IMR-90 (cell line): ENCODE measurements around the gene PAPPA. TPM values are rescaled to one million over a fixed set of nuclear protein-coding genes. Genes with fewer than 3 reads are reported as not detected.

Experiments used
- ATAC-seq: fragments of 200-7000 bp; cut with Tn5 transposase; 2 replicates; pipeline ENCODE4 v1.9.1; 2020; ENCODE audit warnings: low read depth, mild to moderate bottlenecking, moderate library complexity
- BruUV-seq: library from RNA; stranded (reverse); fragments of 400-500 nt; replicated peaks from 2 replicates; lab custom pipeline; 2021; lab: Mats Ljungman, UMichigan
- CTCF ChIA-PET: fragments of 300-600 bp; formaldehyde crosslinking; extraction: SDS; loops from one replicate; lab custom pipeline; 2021; ENCODE audit warnings: antibody characterized with exemption; lab: Yijun Ruan, JAX
- POLR2A ChIA-PET: fragments of 300-600 bp; sonication (Branson Sonifier 250); formaldehyde crosslinking; loops from one replicate; lab custom pipeline; 2022; ENCODE audit warnings: antibody characterized with exemption; ENCODE audit not compliant: unreplicated experiment; lab: Charles Lee
- DNase-seq: peaks from one replicate; pipeline ENCODE4 v3.0.0; 2013
- H2AFZ ChIP-seq: replicated peaks from 2 replicates; pipeline ENCODE3; 2013; ENCODE audit warnings: low read length, mild to moderate bottlenecking; ENCODE audit not compliant: poor library complexity
- H2AK5ac ChIP-seq: 2 replicates; pipeline ENCODE4 v1.6.1; 2013; ENCODE audit warnings: low read depth, low read length, inconsistent platforms
- H2AK9ac ChIP-seq: replicated peaks from 2 replicates; pipeline ENCODE3; 2013; ENCODE audit warnings: mild to moderate bottlenecking, low read depth, low read length, moderate library complexity; ENCODE audit not compliant: poor library complexity
- H2BK120ac ChIP-seq: 2 replicates; pipeline ENCODE4 v1.6.1; 2013; ENCODE audit warnings: low read depth, low read length, inconsistent platforms
- H2BK15ac ChIP-seq: 3 replicates; pipeline ENCODE4 v1.6.1; 2013; ENCODE audit warnings: low read depth, low read length, inconsistent platforms
- H2BK20ac ChIP-seq: 2 replicates; pipeline ENCODE4 v1.6.1; 2013; ENCODE audit warnings: low read depth, mild to moderate bottlenecking, inconsistent platforms, low read length, moderate library complexity
- H2BK5ac ChIP-seq: 2 replicates; pipeline ENCODE4 v1.6.1; 2013; ENCODE audit warnings: mild to moderate bottlenecking, low read depth, low read length, inconsistent platforms; ENCODE audit not compliant: poor library complexity, severe bottlenecking
- H3K14ac ChIP-seq: replicated peaks from 2 replicates; pipeline ENCODE4 v1.6.1; 2013; ENCODE audit warnings: low read depth, low read length, inconsistent platforms
- H3K18ac ChIP-seq: 2 replicates; pipeline ENCODE4 v1.6.1; 2013; ENCODE audit warnings: low read depth, low read length, control low read depth
- H3K23ac ChIP-seq: 2 replicates; pipeline ENCODE4 v1.6.1; 2013; ENCODE audit warnings: low read depth, low read length, inconsistent platforms
- H3K27ac ChIP-seq: 2 replicates; pipeline ENCODE4 v1.5.1; 2013; ENCODE audit warnings: mild to moderate bottlenecking, control low read depth, low read length; ENCODE audit not compliant: insufficient read depth
- H3K27me3 ChIP-seq: 2 replicates; pipeline ENCODE4 v1.6.1; 2013; ENCODE audit warnings: low read length; ENCODE audit not compliant: control insufficient read depth, insufficient read depth
- H3K36me3 ChIP-seq: 2 replicates; pipeline ENCODE4 v1.6.1; 2013; ENCODE audit warnings: low read length, mixed read lengths; ENCODE audit not compliant: control insufficient read depth, insufficient read depth
- H3K4ac ChIP-seq: 2 replicates; pipeline ENCODE4 v1.6.1; 2013; ENCODE audit warnings: low read depth, low read length, inconsistent platforms
- H3K4me1 ChIP-seq: 2 replicates; pipeline ENCODE4 v1.6.1; 2013; ENCODE audit warnings: low read length, mixed read lengths; ENCODE audit not compliant: control insufficient read depth, insufficient read depth
- H3K4me2 ChIP-seq: 2 replicates; pipeline ENCODE4 v1.6.1; 2013; ENCODE audit warnings: low read depth, mild to moderate bottlenecking, control low read depth, low read length, moderate library complexity
- H3K4me3 ChIP-seq: 2 replicates; pipeline ENCODE4 v1.5.1; 2013; ENCODE audit warnings: low read depth, mild to moderate bottlenecking, control low read depth, low read length, moderate library complexity; ENCODE audit not compliant: insufficient read depth
- H3K56ac ChIP-seq: 2 replicates; pipeline ENCODE4 v1.6.1; 2013; ENCODE audit warnings: low read length, inconsistent platforms; ENCODE audit not compliant: insufficient read depth; ENCODE audit errors: extremely low read depth
- H3K79me1 ChIP-seq, 2 experiments: 2 replicates each; pipeline ENCODE4 v1.6.1; 2013; ENCODE audit warnings: low read length in 2 of 2, inconsistent platforms in 1 of 2, low read depth in 1 of 2
- H3K9ac ChIP-seq: 2 replicates; pipeline ENCODE4 v1.6.1; 2013; ENCODE audit warnings: low read depth, low read length, control low read depth
- H3K9me1 ChIP-seq: 2 replicates; pipeline ENCODE4 v1.6.1; 2013; ENCODE audit warnings: low read length, inconsistent platforms; ENCODE audit not compliant: insufficient read depth
- H3K9me3 ChIP-seq: 2 replicates; pipeline ENCODE4 v1.6.1; 2013; ENCODE audit warnings: low read length; ENCODE audit not compliant: control insufficient read depth, insufficient read depth
- H4K20me1 ChIP-seq: 2 replicates; pipeline ENCODE4 v1.6.1; 2013; ENCODE audit warnings: low read length, inconsistent platforms; ENCODE audit not compliant: insufficient read depth
- H4K5ac ChIP-seq: 2 replicates; pipeline ENCODE4 v1.6.1; 2013; ENCODE audit warnings: mild to moderate bottlenecking, low read depth, low read length, control low read depth
- H4K8ac ChIP-seq, 2 experiments: 2 replicates each; pipeline ENCODE4 v1.6.1; 2013; ENCODE audit warnings: low read depth in 2 of 2, low read length in 2 of 2, control low read depth in 1 of 2, inconsistent platforms in 1 of 2
- H4K91ac ChIP-seq: 2 replicates; pipeline ENCODE4 v1.6.1; 2013; ENCODE audit warnings: low read depth, low read length, inconsistent platforms; ENCODE audit not compliant: insufficient read depth
- CEBPB ChIP-seq: IDR thresholded peaks from 2 replicates; pipeline ENCODE4 v1.6.1; 2012; ENCODE audit warnings: low read depth, low read length, improper control_type of control experiment
- CHD1 ChIP-seq: IDR thresholded peaks from 2 replicates; pipeline ENCODE4 v1.6.1; 2012; ENCODE audit warnings: low read depth, low read length, improper control_type of control experiment
- RAD21 ChIP-seq: IDR thresholded peaks from 2 replicates; pipeline ENCODE4 v1.6.1; 2012; ENCODE audit warnings: low read length, improper control_type of control experiment
- RCOR1 ChIP-seq: IDR thresholded peaks from 2 replicates; pipeline ENCODE4 v1.6.1; 2012; ENCODE audit warnings: mild to moderate bottlenecking, low read length, improper control_type of control experiment; ENCODE audit not compliant: insufficient replicate concordance
- RFX5 ChIP-seq: IDR thresholded peaks from 2 replicates; pipeline ENCODE4 v1.8.0; 2012; ENCODE audit warnings: low read depth, mild to moderate bottlenecking, low read length, moderate library complexity
- WGBS, 2 experiments: methylation state at CpG; one replicate each; pipeline versions ENCODE4 v1.1.5 to v1.1.7; 2013; ENCODE audit warnings: missing lambda C conversion rate in 2 of 2; ENCODE audit not compliant: insufficient read length in 1 of 2; ENCODE audit errors: extremely low coverage in 2 of 2; 5-methylcytosine and 5-hydroxymethylcytosine counted together
- dilution Hi-C: fragments of 300-500 bp; cut with HindIII; formaldehyde crosslinking; loops from one replicate; pipeline ENCODE4 v1.14.3; 2018; ENCODE audit warnings: low sequenced_read_pairs; ENCODE audit not compliant: unreplicated experiment
- in situ Hi-C: fragments of 300-500 bp; cut with MboI; formaldehyde crosslinking; loops from 3 replicates; pipeline ENCODE4 v1.14.3; 2019; ENCODE audit warnings: low sequenced_read_pairs, inconsistent platforms, mixed read lengths
- intact Hi-C: fragments of 100-400 bp; cut with micrococcal nuclease; formaldehyde crosslinking; loops from 2 replicates; pipeline ENCODE4 v1.10.0; 2022
- polyA plus RNA-seq, 3 experiments: library from polyadenylated mRNA; depleted of rRNA; stranded (reverse); fragments of >200 nt; gene quantifications; 2 replicates each; pipeline ENCODE4 v1.2.3, GENCODE V29; 2012; ENCODE audit warnings: low replicate concordance in 1 of 3
- total RNA-seq: library from RNA; depleted of rRNA; stranded (reverse); fragments of >200 nt; gene quantifications from 2 replicates; pipeline ENCODE4 v1.2.3, GENCODE V29; 2012

The PAPPA gene
- total and polyA plus RNA-seq, 2 of the 4 experiments (the other 2 are of a cell fraction) = 8.3 to 12.4 TPM

DNA sequence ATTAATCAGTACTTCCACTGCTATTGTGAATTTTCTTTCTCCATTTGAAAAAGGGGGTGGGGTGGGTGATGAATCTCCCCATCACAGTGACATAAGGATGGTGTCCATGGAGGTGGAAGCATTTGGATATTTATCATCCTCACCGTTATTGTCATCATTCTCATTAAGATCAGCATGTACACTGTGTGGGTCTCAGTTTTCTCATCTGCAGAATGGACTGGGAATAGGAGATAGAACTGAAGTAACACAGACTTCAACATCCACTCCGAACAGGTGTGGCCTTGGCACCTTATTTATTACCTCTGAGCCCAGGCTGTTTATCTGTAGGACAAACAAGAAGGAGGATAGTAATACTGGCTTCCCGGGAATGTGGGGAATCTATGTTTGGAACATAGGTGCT lies 165.9 kb downstream of the PAPPA start:
- H4K8ac ChIP-seq = no peak overlapping the region
- ATAC-seq (no peak), DNase-seq (no peak)
- no peaks in the 10 kb centered on the region for H3K9me3 ChIP-seq
- no peak overlapping the region for H3K18ac ChIP-seq
- peaks cover 54% of the 10 kb centered on the region for H3K36me3 ChIP-seq
- no TSS peak for BruUV-seq
- H3K9ac ChIP-seq = no peak overlapping the region
- no peak overlapping the region for H2AFZ ChIP-seq
- no peaks in the 10 kb centered on the region for H3K27me3 ChIP-seq
- H3K79me1 ChIP-seq = peaks cover 0 to 5% of the 10 kb centered on the region in 2 experiments; a peak in 1 of 4 replicates
- no peak overlapping the region for H3K4me3 ChIP-seq
- H2BK15ac ChIP-seq = no peak overlapping the region
- no peak overlapping the region for H3K27ac ChIP-seq
- no peak overlapping the region for H2BK20ac ChIP-seq
- intact Hi-C loops (no loop called here), dilution Hi-C loops (no loop called here), in situ Hi-C loops (no loop called here)
- H4K91ac ChIP-seq = no peak overlapping the region
- H3K9me1 ChIP-seq = peaks cover 6% of the 10 kb centered on the region; the same call in 1 of the 2 replicates
- H3K4me2 ChIP-seq = no peak overlapping the region
- WGBS, 2 experiments = no CpG with 5 or more reads among the region's 3 CpGs
- no peak overlapping the region for H2AK5ac ChIP-seq
- H2BK5ac ChIP-seq = no peak overlapping the region
- ChIA-PET CTCF (no interaction called here), POLR2A (no interaction called here)
- no peak overlapping the region for H3K4ac ChIP-seq
- no peak overlapping the region for H4K5ac ChIP-seq
- TF ChIP-seq RFX5 (no peak), RCOR1 (no peak), RAD21 (no peak), CEBPB (no peak), CHD1 (no peak)
- H4K20me1 ChIP-seq = peaks cover 5% of the 10 kb centered on the region; the same call in 1 of the 2 replicates
- no peak overlapping the region for H3K23ac ChIP-seq
- H3K14ac ChIP-seq = no peak overlapping the region
- no peak overlapping the region for H2BK120ac ChIP-seq
- no peak overlapping the region for H3K56ac ChIP-seq
- no peak overlapping the region for H2AK9ac ChIP-seq
- peaks cover 3% of the 10 kb centered on the region; the same call in 1 of the 2 replicates for H3K4me1 ChIP-seq
